K562 (cell line): Measurements from ENCODE around the gene CDC5L. TPM values are rescaled to one million over a fixed set of nuclear protein-coding genes. Genes with fewer than 3 reads are reported as not detected.
A peak's percentile ranks its signal among the peaks of the same experiment; 100 is the strongest.

Source experiments
- ATF7 ChIP-seq: fragments of 450-650 bp; IDR thresholded peaks from 2 replicates; pipeline ENCODE4 v1.7.1; 2014; ENCODE audit warnings: mild to moderate bottlenecking, moderate library complexity
- BRCA1 ChIP-seq, 2 experiments: fragments of 450-650 bp in 1 of 2; sonication (generic) in 1 of 2; formaldehyde crosslinking in 1 of 2; IDR thresholded peaks; 2 replicates each; pipeline versions ENCODE4 v1.5.0 to v1.6.1; 2017 to 2020; ENCODE audit warnings: mild to moderate bottlenecking in 1 of 2, missing genetic modification reagents in 1 of 2
- CBFB ChIP-seq: sonication (generic); formaldehyde crosslinking; IDR thresholded peaks from 2 replicates; pipeline ENCODE4 v1.4.0; 2020; ENCODE audit warnings: mild to moderate bottlenecking, missing genetic modification reagents
- CHD1 ChIP-seq: fragments of 200-600 bp; sonication (generic); IDR thresholded peaks from one replicate; pipeline ENCODE4 v1.6.1; 2012; ENCODE audit warnings: mild to moderate bottlenecking, moderate library complexity, low read length, inconsistent platforms
- E2F3 ChIP-seq: fragments of 250-450 bp; sonication (Bioruptor Pico); IDR thresholded peaks from 2 replicates; pipeline ENCODE4 v1.4.0; 2020; ENCODE audit warnings: mild to moderate bottlenecking
- ESRRB ChIP-seq: fragments of 250-450 bp; sonication (Bioruptor Pico); IDR thresholded peaks from 2 replicates; pipeline ENCODE4 v1.5.0; 2020; ENCODE audit warnings: mild to moderate bottlenecking, moderate library complexity, borderline replicate concordance
- FOSL1 ChIP-seq: fragments of 200-800 bp; sonication (Bioruptor generic); conservative IDR thresholded peaks from 2 replicates; pipeline ENCODE4 v1.6.1; 2016; ENCODE audit warnings: missing genetic modification characterization, missing compliant biosample characterization
- GABPB1 ChIP-seq: sonication (generic); formaldehyde crosslinking; IDR thresholded peaks from 2 replicates; pipeline ENCODE4 v1.8.0; 2022; ENCODE audit warnings: mild to moderate bottlenecking, missing genetic modification reagents
- HNRNPUL1 ChIP-seq: fragments of 200-400 bp; formaldehyde crosslinking; IDR thresholded peaks from 2 replicates; pipeline ENCODE4 v1.6.1; 2017; ENCODE audit warnings: low read length
- NFE2L1 ChIP-seq: fragments of 450-650 bp; IDR thresholded peaks from 2 replicates; pipeline ENCODE4 v1.6.1; 2016; ENCODE audit warnings: missing genetic modification characterization, low read depth, mild to moderate bottlenecking, missing compliant biosample characterization, moderate library complexity, borderline replicate concordance
- NR1H2 ChIP-seq: sonication (generic); formaldehyde crosslinking; IDR thresholded peaks from 2 replicates; pipeline ENCODE4 v1.4.0; 2020; ENCODE audit warnings: mild to moderate bottlenecking, missing genetic modification reagents
- ZSCAN32 ChIP-seq: fragments of 450-650 bp; formaldehyde crosslinking; IDR thresholded peaks from 2 replicates; pipeline ENCODE4 v1.4.0; 2020; ENCODE audit warnings: mild to moderate bottlenecking, moderate library complexity
- polyA plus RNA-seq, 8 experiments: library from polyadenylated mRNA; depleted of rRNA in 4 of 8; stranded (reverse) in 5 of 8; unstranded in 3 of 8; fragments of >200 nt; fragmentation: Nextera tagmentation in 2 of 8; fragmentation: Illumina TruSeq in 1 of 8; extraction: Ambion mirVana in 2 of 8; extraction: Trizol in 1 of 8; gene quantifications; 2 replicates each; pipeline versions ENCODE4 v1.2.1 to v1.2.3, GENCODE V29; 2011 to 2014; ENCODE audit warnings: inconsistent platforms in 1 of 8, missing spikeins in 1 of 8
- total RNA-seq, 7 experiments: library from RNA; depleted of rRNA in 6 of 7; stranded (reverse); fragments of >200 nt in 6 of 7; fragmentation: Illumina TruSeq in 2 of 7; extraction: Trizol in 2 of 7; gene quantifications; 2 replicates each; pipeline versions ENCODE4 v1.2.1 to v1.2.3, GENCODE V29; 2011 to 2021; ENCODE audit warnings: low replicate concordance in 1 of 7
- TF ChIP-seq, protein P1 (sequence below): sonication (generic); formaldehyde crosslinking; IDR thresholded peaks from 2 replicates; pipeline ENCODE4 v1.8.1; 2023; ENCODE audit warnings: mild to moderate bottlenecking, missing genetic modification reagents, moderate library complexity
- TF ChIP-seq, protein P2 (sequence below): sonication (generic); formaldehyde crosslinking; IDR thresholded peaks from 2 replicates; pipeline ENCODE4 v1.8.0; 2022; ENCODE audit warnings: missing genetic modification reagents, mild to moderate bottlenecking, borderline replicate concordance
- TF ChIP-seq, protein P3 (sequence below): sonication (generic); formaldehyde crosslinking; IDR thresholded peaks from 2 replicates; pipeline ENCODE4 v1.8.0; 2022; ENCODE audit warnings: mild to moderate bottlenecking, missing genetic modification reagents
- TF ChIP-seq, protein P4 (sequence below): fragments of 250-450 bp; sonication (Bioruptor Pico); IDR thresholded peaks from 2 replicates; pipeline ENCODE4 v1.9.0; 2021; ENCODE audit warnings: mild to moderate bottlenecking, inconsistent platforms

Gene CDC5L
- total and polyA plus RNA-seq, 9 of the 15 experiments (the other 6 are each of a cell fraction or from before 2014, with no cell fraction given) = 22.3 to 44.2 (median 30.8) TPM

DNA sequence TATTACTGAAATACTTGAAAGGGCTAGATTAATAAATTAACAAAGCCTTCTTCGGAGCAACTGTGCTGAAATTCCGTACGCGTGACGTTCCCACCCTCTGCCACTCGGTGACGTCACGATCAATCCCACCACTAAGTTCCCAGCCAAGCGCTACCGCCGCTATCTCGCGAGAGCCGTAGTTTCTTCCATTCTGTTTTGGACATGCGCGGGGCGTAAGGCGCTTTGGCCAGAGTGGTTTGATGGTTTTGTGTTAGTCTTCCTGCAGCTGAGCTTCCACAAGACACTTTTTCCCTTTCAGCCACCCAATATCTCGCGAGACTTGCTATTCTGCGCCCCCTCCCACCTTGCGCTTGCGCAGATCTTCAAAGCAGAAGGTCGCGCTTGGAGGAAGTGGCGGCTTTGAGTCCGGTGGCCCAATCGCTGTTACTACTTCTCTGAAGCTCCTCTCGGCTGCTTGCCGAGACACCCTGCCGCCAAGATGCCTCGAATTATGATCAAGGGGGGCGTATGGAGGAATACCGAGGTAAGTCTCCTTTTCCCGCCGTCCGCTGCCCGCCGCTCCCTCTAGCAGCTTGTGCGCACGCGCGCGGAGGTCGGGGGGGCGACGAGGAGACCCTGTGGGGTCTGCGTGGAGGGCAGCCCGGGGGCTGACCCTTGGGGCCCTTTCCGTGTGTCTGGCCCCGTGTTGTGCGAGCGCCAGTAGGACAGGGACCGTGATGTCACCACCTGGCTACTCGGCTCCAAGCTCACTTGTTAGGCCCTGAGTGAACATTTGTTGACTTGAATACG is at the start of gene CDC5L (continued):
- TF ChIP-seq, protein P1, sequence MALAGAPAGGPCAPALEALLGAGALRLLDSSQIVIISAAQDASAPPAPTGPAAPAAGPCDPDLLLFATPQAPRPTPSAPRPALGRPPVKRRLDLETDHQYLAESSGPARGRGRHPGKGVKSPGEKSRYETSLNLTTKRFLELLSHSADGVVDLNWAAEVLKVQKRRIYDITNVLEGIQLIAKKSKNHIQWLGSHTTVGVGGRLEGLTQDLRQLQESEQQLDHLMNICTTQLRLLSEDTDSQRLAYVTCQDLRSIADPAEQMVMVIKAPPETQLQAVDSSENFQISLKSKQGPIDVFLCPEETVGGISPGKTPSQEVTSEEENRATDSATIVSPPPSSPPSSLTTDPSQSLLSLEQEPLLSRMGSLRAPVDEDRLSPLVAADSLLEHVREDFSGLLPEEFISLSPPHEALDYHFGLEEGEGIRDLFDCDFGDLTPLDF (CRISPR knock-in tag) = peak; percentile 42
- TF ChIP-seq NFE2L1 (tag) = no peak
- peak; percentile 99 for TF ChIP-seq ATF7
- TF ChIP-seq, protein P2, sequence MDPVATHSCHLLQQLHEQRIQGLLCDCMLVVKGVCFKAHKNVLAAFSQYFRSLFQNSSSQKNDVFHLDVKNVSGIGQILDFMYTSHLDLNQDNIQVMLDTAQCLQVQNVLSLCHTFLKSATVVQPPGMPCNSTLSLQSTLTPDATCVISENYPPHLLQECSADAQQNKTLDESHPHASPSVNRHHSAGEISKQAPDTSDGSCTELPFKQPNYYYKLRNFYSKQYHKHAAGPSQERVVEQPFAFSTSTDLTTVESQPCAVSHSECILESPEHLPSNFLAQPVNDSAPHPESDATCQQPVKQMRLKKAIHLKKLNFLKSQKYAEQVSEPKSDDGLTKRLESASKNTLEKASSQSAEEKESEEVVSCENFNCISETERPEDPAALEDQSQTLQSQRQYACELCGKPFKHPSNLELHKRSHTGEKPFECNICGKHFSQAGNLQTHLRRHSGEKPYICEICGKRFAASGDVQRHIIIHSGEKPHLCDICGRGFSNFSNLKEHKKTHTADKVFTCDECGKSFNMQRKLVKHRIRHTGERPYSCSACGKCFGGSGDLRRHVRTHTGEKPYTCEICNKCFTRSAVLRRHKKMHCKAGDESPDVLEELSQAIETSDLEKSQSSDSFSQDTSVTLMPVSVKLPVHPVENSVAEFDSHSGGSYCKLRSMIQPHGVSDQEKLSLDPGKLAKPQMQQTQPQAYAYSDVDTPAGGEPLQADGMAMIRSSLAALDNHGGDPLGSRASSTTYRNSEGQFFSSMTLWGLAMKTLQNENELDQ (CRISPR knock-in tag) = no peak
- TF ChIP-seq CBFB (CRISPR knock-in tag) = no peak
- TF ChIP-seq NR1H2 (CRISPR knock-in tag) = 0 out of 2 replicates have a peak, but pooled peaks have one; percentile 3
- TF ChIP-seq GABPB1 = peak; percentile 68
- TF ChIP-seq FOSL1 (tag) = 0 out of 2 replicates have a peak, but pooled peaks have one; percentile 64
- TF ChIP-seq HNRNPUL1 = no peak
- TF ChIP-seq, protein P3, sequence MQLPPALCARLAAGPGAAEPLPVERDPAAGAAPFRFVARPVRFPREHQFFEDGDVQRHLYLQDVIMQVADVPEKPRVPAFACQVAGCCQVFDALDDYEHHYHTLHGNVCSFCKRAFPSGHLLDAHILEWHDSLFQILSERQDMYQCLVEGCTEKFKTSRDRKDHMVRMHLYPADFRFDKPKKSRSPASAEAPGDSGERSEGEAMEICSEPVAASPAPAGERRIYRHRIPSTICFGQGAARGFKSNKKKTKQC (CRISPR knock-in tag) = peak; percentile 88
- 0 out of 2 replicates have a peak, but pooled peaks have one; percentile 42 for TF ChIP-seq ZSCAN32 (CRISPR knock-in tag)
- TF ChIP-seq BRCA1 (IDR thresholded peaks at IDR 0.05) = no peak
- 0 out of 2 replicates have a peak, but pooled peaks have one; percentile 39 for TF ChIP-seq BRCA1 (CRISPR knock-in tag; IDR thresholded peaks at IDR 0.05)
- TF ChIP-seq, protein P4, sequence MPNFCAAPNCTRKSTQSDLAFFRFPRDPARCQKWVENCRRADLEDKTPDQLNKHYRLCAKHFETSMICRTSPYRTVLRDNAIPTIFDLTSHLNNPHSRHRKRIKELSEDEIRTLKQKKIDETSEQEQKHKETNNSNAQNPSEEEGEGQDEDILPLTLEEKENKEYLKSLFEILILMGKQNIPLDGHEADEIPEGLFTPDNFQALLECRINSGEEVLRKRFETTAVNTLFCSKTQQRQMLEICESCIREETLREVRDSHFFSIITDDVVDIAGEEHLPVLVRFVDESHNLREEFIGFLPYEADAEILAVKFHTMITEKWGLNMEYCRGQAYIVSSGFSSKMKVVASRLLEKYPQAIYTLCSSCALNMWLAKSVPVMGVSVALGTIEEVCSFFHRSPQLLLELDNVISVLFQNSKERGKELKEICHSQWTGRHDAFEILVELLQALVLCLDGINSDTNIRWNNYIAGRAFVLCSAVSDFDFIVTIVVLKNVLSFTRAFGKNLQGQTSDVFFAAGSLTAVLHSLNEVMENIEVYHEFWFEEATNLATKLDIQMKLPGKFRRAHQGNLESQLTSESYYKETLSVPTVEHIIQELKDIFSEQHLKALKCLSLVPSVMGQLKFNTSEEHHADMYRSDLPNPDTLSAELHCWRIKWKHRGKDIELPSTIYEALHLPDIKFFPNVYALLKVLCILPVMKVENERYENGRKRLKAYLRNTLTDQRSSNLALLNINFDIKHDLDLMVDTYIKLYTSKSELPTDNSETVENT (CRISPR knock-in tag) = no peak; the same call in 1 of the 2 replicates
- TF ChIP-seq E2F3 (CRISPR knock-in tag) = peak; percentile 97
- no peak for TF ChIP-seq CHD1
- no peak for TF ChIP-seq ESRRB
